HepG2 (cell line): ENCODE results near the gene ADAMTS2. TPM values are rescaled to one million over a fixed set of nuclear protein-coding genes. Genes with fewer than 3 reads are reported as not detected.

Experiments
- ATAC-seq: fragments of 200-7000 bp; cut with Tn5 transposase; 3 replicates; pipeline ENCODE4 v1.9.1; 2020; ENCODE audit warnings: mild to moderate bottlenecking, moderate library complexity
- BruUV-seq: library from RNA; stranded (reverse); fragments of 400-500 nt; replicated peaks from 2 replicates; lab custom pipeline; 2021; lab: Mats Ljungman, UMichigan
- CTCF ChIA-PET: fragments of 300-600 bp; formaldehyde crosslinking; extraction: SDS; loops from one replicate; lab custom pipeline; 2021; ENCODE audit warnings: low total read pairs, inconsistent platforms, low intra/inter-chr PET ratio; lab: Yijun Ruan, JAX
- POLR2A ChIA-PET: fragments of 350-600 bp; sonication (Branson Sonifier 250); formaldehyde crosslinking; loops from one replicate; lab custom pipeline; 2020; ENCODE audit warnings: antibody characterized with exemption, inconsistent platforms; lab: Yijun Ruan, JAX
- DNase-seq: peaks from one replicate; pipeline ENCODE4 v3.0.0-alpha.2; 2015; ENCODE audit warnings: low spot score
- FAIRE-seq: peaks from 3 replicates; lab custom pipeline; 2011; peaks lifted over from hg19 to GRCh38; lab: Jason Lieb, UNC
- H2AFZ ChIP-seq: one replicate; pipeline ENCODE4 v1.6.1; 2011; ENCODE audit warnings: low read length, inconsistent platforms
- H3K27ac ChIP-seq: fragments of 300-600 bp; 3 replicates; pipeline ENCODE4 v1.8.0; 2011; ENCODE audit warnings: mixed run types, mild to moderate bottlenecking, mixed read lengths, low read length, inconsistent platforms; ENCODE audit not compliant: insufficient read depth; ENCODE audit errors: extremely low read length
- H3K27me3 ChIP-seq, 2 experiments: fragments of 200-600 bp in 1 of 2; 2 replicates in 1 of 2; 3 replicates in 1 of 2; pipeline versions ENCODE4 v1.6.0 to v1.8.0; 2011; ENCODE audit warnings: low read length in 2 of 2, mild to moderate bottlenecking in 2 of 2, moderate library complexity in 2 of 2, inconsistent platforms in 1 of 2; ENCODE audit not compliant: insufficient read depth in 2 of 2, control insufficient read depth in 1 of 2
- H3K36me3 ChIP-seq, 2 experiments: fragments of 200-600 bp in 1 of 2; replicated peaks in 1 of 2; 2 replicates in 1 of 2; 3 replicates in 1 of 2; pipeline versions ENCODE4 v1.5.1 to v1.8.0; 2011; ENCODE audit warnings: low read length in 2 of 2, inconsistent platforms in 1 of 2; ENCODE audit not compliant: insufficient read depth in 2 of 2, control insufficient read depth in 1 of 2
- H3K4me1 ChIP-seq: 2 replicates; pipeline ENCODE4 v1.5.1; 2012; ENCODE audit warnings: low read length, inconsistent platforms; ENCODE audit not compliant: insufficient read depth
- H3K4me2 ChIP-seq: 2 replicates; pipeline ENCODE4 v1.6.0; 2011; ENCODE audit warnings: low read depth, low read length, inconsistent platforms
- H3K4me3 ChIP-seq, 3 experiments: fragments of 200-600 bp in 1 of 3; sonication (generic), shearing (Covaris generic) in 1 of 3; replicated peaks in 1 of 3; 2 replicates each; pipeline ENCODE4 v1.5.1; 2011 to 2016; ENCODE audit warnings: low read length in 3 of 3, inconsistent platforms in 2 of 3, low read depth in 2 of 3, mild to moderate bottlenecking in 2 of 3, control low read depth in 1 of 3, mixed read lengths in 1 of 3; ENCODE audit not compliant: insufficient read depth in 1 of 3
- H3K79me2 ChIP-seq: one replicate; pipeline ENCODE4 v1.6.1; 2011; ENCODE audit warnings: low read length, inconsistent platforms; ENCODE audit not compliant: insufficient read depth
- H3K9ac ChIP-seq: 2 replicates; pipeline ENCODE4 v1.6.0; 2011; ENCODE audit warnings: mild to moderate bottlenecking, low read depth, low read length, inconsistent platforms; ENCODE audit not compliant: insufficient read depth
- H3K9me3 ChIP-seq: 2 replicates; pipeline ENCODE4 v1.5.1; 2012; ENCODE audit warnings: mild to moderate bottlenecking, low read length
- H4K20me1 ChIP-seq: 2 replicates; pipeline ENCODE4 v1.6.0; 2011; ENCODE audit warnings: inconsistent platforms, mild to moderate bottlenecking, low read length, moderate library complexity; ENCODE audit not compliant: insufficient read depth
- ARHGAP35 ChIP-seq: sonication (generic); formaldehyde crosslinking; IDR thresholded peaks from 2 replicates; pipeline ENCODE4 v1.9.0; 2022; ENCODE audit warnings: mild to moderate bottlenecking, inconsistent platforms, moderate library complexity, missing genetic modification reagents, borderline replicate concordance
- ETS1 ChIP-seq: sonication (generic); formaldehyde crosslinking; IDR thresholded peaks from 2 replicates; pipeline ENCODE4 v1.4.0; 2020; ENCODE audit warnings: missing genetic modification reagents
- PREB ChIP-seq: sonication (generic); formaldehyde crosslinking; IDR thresholded peaks from 2 replicates; pipeline ENCODE4 v1.4.0; 2020; ENCODE audit warnings: missing genetic modification reagents
- SAP130 ChIP-seq: IDR thresholded peaks from 2 replicates; pipeline ENCODE4 v1.6.1; 2016; ENCODE audit warnings: low read depth
- SNRNP70 ChIP-seq: fragments of 200-400 bp; formaldehyde crosslinking; IDR thresholded peaks from 2 replicates; pipeline ENCODE4 v1.6.1; 2017; ENCODE audit warnings: mild to moderate bottlenecking, low read depth, low read length, moderate library complexity
- USF2 ChIP-seq, 2 experiments: sonication (generic) in 1 of 2; formaldehyde crosslinking in 1 of 2; IDR thresholded peaks; 2 replicates each; pipeline versions ENCODE4 v1.5.1 to v1.6.1; 2011 to 2020; ENCODE audit warnings: borderline replicate concordance in 1 of 2, low read depth in 1 of 2, low read length in 1 of 2, mild to moderate bottlenecking in 1 of 2, missing genetic modification reagents in 1 of 2, moderate library complexity in 1 of 2
- YEATS4 ChIP-seq: sonication (generic); formaldehyde crosslinking; IDR thresholded peaks from 2 replicates; pipeline ENCODE4 v1.4.0; 2020; ENCODE audit warnings: missing genetic modification reagents, borderline replicate concordance
- ZBTB4 ChIP-seq: sonication (generic); formaldehyde crosslinking; IDR thresholded peaks from 2 replicates; pipeline ENCODE4 v1.4.0; 2020; ENCODE audit warnings: missing genetic modification reagents, mild to moderate bottlenecking, borderline replicate concordance
- ZNF275 ChIP-seq: sonication (generic); formaldehyde crosslinking; IDR thresholded peaks from 2 replicates; pipeline ENCODE4 v1.8.0; 2022; ENCODE audit warnings: missing genetic modification reagents, mild to moderate bottlenecking, inconsistent platforms, borderline replicate concordance
- ZNF430 ChIP-seq: sonication (generic); formaldehyde crosslinking; IDR thresholded peaks from 2 replicates; pipeline ENCODE4 v1.9.0; 2021; ENCODE audit warnings: mild to moderate bottlenecking, missing genetic modification reagents
- ZNF562 ChIP-seq: sonication (generic); formaldehyde crosslinking; IDR thresholded peaks from 2 replicates; pipeline ENCODE4 v1.8.0; 2022; ENCODE audit warnings: missing genetic modification reagents, borderline replicate concordance
- ZNF850 ChIP-seq: sonication (generic); formaldehyde crosslinking; conservative IDR thresholded peaks from 2 replicates; pipeline ENCODE4 v1.9.0; 2021; ENCODE audit warnings: mild to moderate bottlenecking, missing genetic modification reagents
- WGBS: methylation state at CpG from one replicate; pipeline ENCODE4 v1.1.6; 2017; ENCODE audit warnings: low lambda C conversion rate; 5-methylcytosine and 5-hydroxymethylcytosine counted together
- in situ Hi-C: cut with HindIII; loops from 2 replicates; pipeline ENCODE4 v1.10.0; 2017; ENCODE audit warnings: low pct_unique_long_range_greater_than_20kb; ENCODE audit not compliant: extremely low pct_ligation_motif_present
- intact Hi-C: fragments of 100-400 bp; cut with micrococcal nuclease; formaldehyde crosslinking; loops from one replicate; pipeline ENCODE4 v1.10.0; 2022; ENCODE audit not compliant: unreplicated experiment
- polyA plus RNA-seq, 8 experiments: library from polyadenylated mRNA; depleted of rRNA in 3 of 8; stranded (reverse) in 7 of 8; unstranded in 1 of 8; fragments of >200 nt; fragmentation: Illumina TruSeq in 4 of 8; extraction: Trizol in 4 of 8; gene quantifications; 2 replicates each; pipeline versions ENCODE4 v1.2.1 to v1.2.3, GENCODE V29; 2011 to 2016; ENCODE audit warnings: low read depth in 4 of 8, missing spikeins in 1 of 8, mixed read lengths in 1 of 8; ENCODE audit not compliant: insufficient read depth in 1 of 8
- total RNA-seq, 5 experiments: library from RNA; depleted of rRNA; stranded (reverse); fragments of >200 nt; fragmentation: Illumina TruSeq; extraction: Trizol; gene quantifications; 2 replicates each; pipeline ENCODE4 v1.2.3, GENCODE V29; 2016; ENCODE audit warnings: low read depth in 1 of 5

Gene ADAMTS2
- total and polyA plus RNA-seq, 2 of the 13 experiments (the other 11 are each of a cell fraction or from before 2014, with no cell fraction given): 0.24 to 3.5 TPM

- TF ChIP-seq ZNF562 (no peak), ETS1 (CRISPR knock-in tag) (no peak), ZNF850 (CRISPR knock-in tag) (no peak), ZNF430 (CRISPR knock-in tag) (no peak)
Measured at GRCh38 chr5:179211631-179212030, 133.6 kb downstream of the ADAMTS2 start (continued).

- ChIA-PET POLR2A (no interaction called here), CTCF (no interaction called here)
- H3K4me1 ChIP-seq: no peaks in the 10 kb centered on the region
- H3K9me3 ChIP-seq: no peaks in the 10 kb centered on the region
- TF ChIP-seq SAP130 (CRISPR knock-in tag) (no peak), USF2 (IDR thresholded peaks at IDR 0.05; ENCODE audit: low read depth, low read length) (no peak), USF2 (CRISPR knock-in tag; IDR thresholded peaks at IDR 0.05; ENCODE audit: borderline replicate concordance) (no peak), YEATS4 (CRISPR knock-in tag) (no peak), PREB (CRISPR knock-in tag) (no peak), ZBTB4 (CRISPR knock-in tag) (no peak), ARHGAP35 (no peak), ZNF275 (CRISPR knock-in tag) (no peak), SNRNP70 (no peak)
- no peak overlapping the region for H3K27ac ChIP-seq
- H3K4me3 ChIP-seq: no peak overlapping the region
- intact Hi-C loops: no loop called here
- no peaks in the 10 kb centered on the region for H3K36me3 ChIP-seq
- FAIRE-seq: no peak
- H4K20me1 ChIP-seq: no peaks in the 10 kb centered on the region
- no CpG with 5 or more reads among the region's 3 CpGs for WGBS
- BruUV-seq: no TSS peak
- peaks cover 8 to 26% of the 10 kb centered on the region in 2 experiments for H3K27me3 ChIP-seq
- no peak overlapping the region for H2AFZ ChIP-seq
- H3K9ac ChIP-seq: no peak overlapping the region
- no peaks in the 10 kb centered on the region for H3K79me2 ChIP-seq
- in situ Hi-C loops: no loop called here
- ATAC-seq: no peak
- no peak overlapping the region for H3K4me2 ChIP-seq
- DNase-seq: no peak
Measured at GRCh38 chr5:179211068-179211467, 134.2 kb downstream of the ADAMTS2 start.
